GM19372 (cell line): ENCODE results near the gene CFAP206.
A peak's percentile ranks its signal among the peaks of the same experiment; 100 is the strongest.

Experiments used
- ATAC-seq: cut with Tn5 transposase; IDR thresholded peaks from one replicate; pipeline ENCODE4 v1.9.1; 2021; ENCODE audit warnings: mild to moderate bottlenecking, low read depth, moderate library complexity; ENCODE audit not compliant: unreplicated experiment

CFAP206 gene, protein sequence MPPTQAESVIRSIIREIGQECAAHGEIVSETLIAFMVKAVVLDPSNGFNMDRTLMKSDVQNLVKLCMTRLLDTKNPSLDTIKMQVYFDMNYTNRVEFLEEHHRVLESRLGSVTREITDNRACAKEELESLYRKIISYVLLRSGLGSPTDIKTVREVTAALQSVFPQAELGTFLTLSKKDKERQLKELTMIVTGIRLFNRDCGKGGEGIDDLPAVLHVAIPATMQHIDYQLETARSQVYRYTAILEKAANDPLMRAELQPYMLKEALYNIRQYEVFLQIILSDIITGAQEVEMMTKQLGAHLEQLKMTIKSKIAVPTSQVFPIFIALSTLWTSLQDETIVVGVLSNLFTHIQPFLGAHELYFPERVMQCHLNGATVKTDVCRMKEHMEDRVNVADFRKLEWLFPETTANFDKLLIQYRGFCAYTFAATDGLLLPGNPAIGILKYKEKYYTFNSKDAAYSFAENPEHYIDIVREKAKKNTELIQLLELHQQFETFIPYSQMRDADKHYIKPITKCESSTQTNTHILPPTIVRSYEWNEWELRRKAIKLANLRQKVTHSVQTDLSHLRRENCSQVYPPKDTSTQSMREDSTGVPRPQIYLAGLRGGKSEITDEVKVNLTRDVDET

DNA sequence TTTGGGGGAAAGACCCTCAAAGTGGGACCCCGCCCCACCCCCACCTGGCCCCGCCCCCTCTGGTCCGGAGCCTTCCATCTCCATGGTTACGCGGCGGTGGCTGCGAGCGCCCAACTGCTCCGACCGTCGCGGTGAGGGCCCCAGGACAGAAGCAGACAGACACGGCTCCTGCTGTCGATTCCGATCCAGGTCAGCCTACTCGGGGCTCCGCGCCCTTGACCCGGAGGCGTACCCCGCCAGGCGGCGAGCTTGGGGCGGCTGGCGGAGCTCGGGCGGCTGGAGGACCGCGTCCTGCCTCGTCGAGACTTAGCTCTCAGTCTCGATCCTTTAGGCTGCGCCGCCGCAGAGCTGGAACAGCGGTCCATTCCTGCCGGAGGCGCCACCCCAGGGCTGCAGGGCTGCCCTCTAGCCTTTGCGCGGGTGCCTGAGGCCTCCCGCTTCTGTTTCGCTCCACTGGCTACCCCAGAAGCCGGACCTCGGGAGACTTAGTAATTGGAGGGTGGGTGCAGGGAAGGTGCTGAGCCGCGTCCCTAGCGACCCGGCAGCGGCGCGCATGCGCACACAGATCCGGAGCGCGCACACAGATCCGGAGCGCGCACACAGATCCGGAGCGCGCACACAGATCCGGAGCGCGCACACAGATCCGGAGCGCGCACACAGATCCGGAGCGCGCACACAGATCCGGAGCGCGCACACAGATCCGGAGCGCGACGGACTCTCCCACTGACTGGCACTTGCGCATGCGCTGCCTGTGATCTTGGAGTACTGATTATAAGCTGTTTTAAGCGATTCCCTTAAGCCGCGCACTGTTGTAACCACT is at the start of gene CFAP206:
CFAP206 (plus strand) TSS at position 72 of the 820 bp plus-strand sequence. CDS start 1,868 bp downstream, outside the sequence.
- ATAC-seq = peak; percentile 81

DNA sequence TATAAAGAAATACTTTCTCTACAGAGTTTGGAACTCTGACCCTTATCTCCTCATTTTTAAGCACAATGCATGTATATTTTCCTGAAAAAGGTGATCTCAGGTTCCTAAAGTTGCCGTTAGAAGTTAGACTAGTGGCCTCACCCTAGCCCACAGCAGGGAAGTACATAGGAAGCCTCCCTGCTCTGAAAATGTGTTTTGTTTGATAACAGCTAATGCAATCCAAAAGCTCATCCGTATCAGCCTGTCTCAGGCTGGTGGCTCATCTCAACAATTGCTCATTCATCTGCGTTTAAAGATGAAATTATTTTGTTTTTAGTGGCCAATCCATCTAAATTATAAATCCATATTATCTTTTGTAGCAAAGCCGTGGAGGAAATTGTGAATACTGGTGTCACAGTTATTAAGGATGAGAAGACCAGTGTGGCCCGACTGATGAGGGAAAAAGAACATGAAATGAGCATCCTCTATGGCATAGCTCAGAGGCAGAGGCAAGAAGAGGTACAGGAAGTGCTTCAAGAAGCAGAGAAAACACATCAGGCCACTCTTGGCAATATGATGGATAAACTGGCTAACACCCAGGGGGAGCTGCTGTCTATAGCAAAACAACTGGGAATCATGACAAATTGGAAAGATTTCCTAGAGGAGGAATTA is 43.0 kb upstream of the CFAP206 start:
- no peak for ATAC-seq

GRCh38 chr6:87366072-87366827 is 41.5 kb upstream of the CFAP206 start:
- no peak for ATAC-seq

DNA sequence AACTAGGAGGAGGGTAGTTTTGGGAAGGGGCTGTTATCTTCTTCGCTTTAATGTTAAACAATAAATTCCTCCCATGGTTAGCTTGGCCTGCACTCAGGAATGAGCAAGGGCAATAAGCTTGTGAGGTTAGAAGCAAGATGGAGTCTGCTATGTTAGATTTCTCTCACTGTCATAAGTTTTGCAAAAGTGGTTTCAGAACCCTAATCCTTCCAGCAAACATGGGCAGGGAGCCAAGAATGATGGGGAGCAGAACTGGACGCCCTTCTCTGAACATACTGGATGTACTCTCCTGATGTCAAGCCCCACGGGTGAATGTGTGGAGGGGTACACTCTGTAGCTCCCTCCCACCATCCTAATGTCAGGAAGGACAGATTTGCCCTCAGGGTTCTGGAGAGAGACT is 40.9 kb upstream of the CFAP206 start:
- ATAC-seq = no peak

GRCh38 chr6:87373377-87373776 is 34.4 kb upstream of the CFAP206 start:
- no peak for ATAC-seq

GRCh38 chr6:87375315-87375714 is 32.5 kb upstream of the CFAP206 start:
- no peak for ATAC-seq

- ATAC-seq = no peak
Measured at GRCh38 chr6:87376643-87377042, 31.1 kb upstream of the CFAP206 start.

- ATAC-seq = peak; percentile 47
Measured at GRCh38 chr6:87378947-87379346, 28.8 kb upstream of the CFAP206 start.

GRCh38 chr6:87382861-87383260 is 24.9 kb upstream of the CFAP206 start:
- no peak for ATAC-seq

DNA sequence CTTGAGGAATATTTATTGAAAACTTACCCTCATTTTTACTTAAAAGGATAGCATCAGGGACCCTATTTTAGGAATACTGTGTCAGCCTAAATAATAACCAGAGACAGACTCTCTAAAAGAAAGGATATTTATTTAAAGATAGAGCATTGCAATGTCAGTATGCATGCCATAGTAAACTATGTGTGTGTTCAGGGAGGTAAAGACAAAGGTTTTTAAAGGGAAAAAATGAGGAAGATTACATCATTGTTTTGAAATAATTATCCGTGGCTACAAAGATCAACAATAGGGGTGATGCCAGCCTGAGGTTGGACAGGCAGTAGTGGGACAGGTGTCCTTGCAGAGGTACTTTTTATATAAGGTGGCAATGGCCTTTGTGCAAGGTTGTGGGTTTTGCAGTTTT is 23.7 kb upstream of the CFAP206 start:
- ATAC-seq = no peak

GRCh38 chr6:87384449-87384848 is 23.3 kb upstream of the CFAP206 start:
- ATAC-seq = no peak

GRCh38 chr6:87391334-87391733 is 16.4 kb upstream of the CFAP206 start:
- no peak for ATAC-seq

- peak; percentile 62 for ATAC-seq
Measured at GRCh38 chr6:87393026-87393622, 14.6 kb upstream of the CFAP206 start.

- no peak for ATAC-seq
Measured at GRCh38 chr6:87395431-87395830, 12.3 kb upstream of the CFAP206 start.

DNA sequence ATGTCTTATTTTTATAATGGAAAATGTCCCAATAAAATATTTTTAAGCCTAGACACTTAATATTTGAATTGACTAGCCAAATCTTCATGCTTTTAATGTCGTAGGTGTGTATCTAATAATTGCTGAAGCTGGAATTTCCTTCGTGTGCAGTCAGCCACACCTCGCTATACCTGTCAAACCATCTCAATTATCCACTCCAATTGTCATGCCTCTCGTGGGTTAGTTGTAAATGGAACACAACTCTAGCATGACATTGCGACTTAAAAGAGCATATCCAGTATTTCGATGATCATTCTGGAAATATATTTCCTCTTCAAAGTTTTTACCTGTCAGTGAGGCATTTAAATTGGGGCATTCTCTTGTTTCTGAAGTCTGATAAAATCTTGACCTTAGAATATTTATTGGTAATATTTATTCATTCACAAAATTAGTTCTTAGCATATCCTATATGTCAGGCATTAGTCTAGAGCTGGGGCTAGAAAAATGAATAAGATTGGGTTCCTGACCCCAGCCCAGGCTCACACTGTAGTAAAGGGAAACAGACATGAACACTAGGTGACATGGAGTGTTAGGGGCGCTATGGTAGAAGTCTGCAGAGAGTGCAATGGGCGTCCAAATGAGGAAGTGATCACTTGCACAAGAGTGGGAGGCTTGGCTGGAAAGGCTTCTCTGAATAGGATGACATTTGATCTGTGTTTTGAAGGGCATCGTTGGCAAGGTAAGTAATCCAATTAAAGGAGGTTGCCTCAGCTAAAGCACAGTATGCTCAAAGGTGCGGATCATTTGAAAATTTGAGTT is 11.0 kb upstream of the CFAP206 start:
- peak; percentile 93 for ATAC-seq

GRCh38 chr6:87397656-87398055 is 10.1 kb upstream of the CFAP206 start:
- ATAC-seq = no peak

DNA sequence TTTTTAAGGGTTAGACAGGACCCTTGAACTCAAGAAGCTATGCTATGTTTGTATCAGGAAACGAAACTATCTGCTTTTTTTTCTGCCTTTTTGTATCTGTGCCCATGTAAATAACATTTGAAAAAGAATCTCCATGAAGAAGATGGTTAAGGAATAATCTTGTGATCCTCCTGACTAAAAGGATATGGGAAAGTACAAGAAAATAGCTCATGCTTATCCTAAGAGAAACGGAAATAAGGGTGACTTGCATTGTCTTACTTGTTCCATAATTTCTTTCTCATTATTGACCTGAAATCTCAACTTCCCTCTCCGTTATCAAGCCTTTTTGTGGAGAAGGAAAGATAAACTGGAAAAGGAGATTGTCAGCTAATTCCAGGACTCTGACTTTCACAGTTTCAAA is 5.9 kb upstream of the CFAP206 start:
- no peak for ATAC-seq

- ATAC-seq = peak; percentile 14
Measured at GRCh38 chr6:87407561-87407900, 241 bp upstream of the CFAP206 start.

GRCh38 chr6:87408721-87409155 is 966 bp downstream of the CFAP206 start:
- ATAC-seq = peak; percentile 11
